NB4 (cell line): Measurements from ENCODE around the gene IL23A.

Source experiments
- TF ChIP-seq, protein P1 (sequence below): IDR thresholded peaks from one replicate; pipeline ENCODE4 v1.5.1; 2012; ENCODE audit warnings: low read depth, low read length
- TF ChIP-seq, protein P2 (sequence below): IDR thresholded peaks from 2 replicates; pipeline ENCODE4 v1.6.1; 2011; ENCODE audit warnings: low read depth, low read length

DNA sequence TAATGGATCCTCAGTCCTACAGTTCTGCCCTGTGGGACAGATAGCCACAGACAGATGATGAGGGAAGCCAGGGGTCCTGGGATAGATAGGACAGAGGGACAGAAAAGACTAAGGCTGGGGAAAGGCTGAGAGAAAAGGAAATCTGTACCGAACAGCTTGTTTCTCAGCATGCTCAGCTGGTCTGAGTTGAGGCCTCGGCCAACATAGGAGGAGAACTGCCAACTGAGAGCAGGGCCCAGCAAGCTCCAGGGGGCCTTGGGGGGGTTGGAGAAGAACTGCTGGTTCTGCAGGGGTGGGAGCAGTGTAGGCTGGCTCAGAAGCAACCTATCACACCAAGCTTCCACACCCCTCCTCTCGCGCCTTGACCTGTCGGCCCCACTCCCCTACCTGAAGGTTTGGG is 10.1 kb downstream of the IL23A start:
- TF ChIP-seq, protein P1, sequence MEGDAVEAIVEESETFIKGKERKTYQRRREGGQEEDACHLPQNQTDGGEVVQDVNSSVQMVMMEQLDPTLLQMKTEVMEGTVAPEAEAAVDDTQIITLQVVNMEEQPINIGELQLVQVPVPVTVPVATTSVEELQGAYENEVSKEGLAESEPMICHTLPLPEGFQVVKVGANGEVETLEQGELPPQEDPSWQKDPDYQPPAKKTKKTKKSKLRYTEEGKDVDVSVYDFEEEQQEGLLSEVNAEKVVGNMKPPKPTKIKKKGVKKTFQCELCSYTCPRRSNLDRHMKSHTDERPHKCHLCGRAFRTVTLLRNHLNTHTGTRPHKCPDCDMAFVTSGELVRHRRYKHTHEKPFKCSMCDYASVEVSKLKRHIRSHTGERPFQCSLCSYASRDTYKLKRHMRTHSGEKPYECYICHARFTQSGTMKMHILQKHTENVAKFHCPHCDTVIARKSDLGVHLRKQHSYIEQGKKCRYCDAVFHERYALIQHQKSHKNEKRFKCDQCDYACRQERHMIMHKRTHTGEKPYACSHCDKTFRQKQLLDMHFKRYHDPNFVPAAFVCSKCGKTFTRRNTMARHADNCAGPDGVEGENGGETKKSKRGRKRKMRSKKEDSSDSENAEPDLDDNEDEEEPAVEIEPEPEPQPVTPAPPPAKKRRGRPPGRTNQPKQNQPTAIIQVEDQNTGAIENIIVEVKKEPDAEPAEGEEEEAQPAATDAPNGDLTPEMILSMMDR: no peak
- TF ChIP-seq, protein P2, sequence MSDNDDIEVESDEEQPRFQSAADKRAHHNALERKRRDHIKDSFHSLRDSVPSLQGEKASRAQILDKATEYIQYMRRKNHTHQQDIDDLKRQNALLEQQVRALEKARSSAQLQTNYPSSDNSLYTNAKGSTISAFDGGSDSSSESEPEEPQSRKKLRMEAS: no peak
